NCI-H2227 treated with DMSO at 0.1 percent for 48 hours (cell line): ENCODE results near the gene HEY2.
"Not testable (repeated sequence)": the region's sequence is repeated elsewhere in the genome, so short reads cannot be mapped to it uniquely, and the experiment has no call there.

Experiments used
- DNase-seq: peaks from one replicate; lab custom pipeline; 2025; lab: John Stamatoyannopoulos, UW

The HEY2 gene

DNA sequence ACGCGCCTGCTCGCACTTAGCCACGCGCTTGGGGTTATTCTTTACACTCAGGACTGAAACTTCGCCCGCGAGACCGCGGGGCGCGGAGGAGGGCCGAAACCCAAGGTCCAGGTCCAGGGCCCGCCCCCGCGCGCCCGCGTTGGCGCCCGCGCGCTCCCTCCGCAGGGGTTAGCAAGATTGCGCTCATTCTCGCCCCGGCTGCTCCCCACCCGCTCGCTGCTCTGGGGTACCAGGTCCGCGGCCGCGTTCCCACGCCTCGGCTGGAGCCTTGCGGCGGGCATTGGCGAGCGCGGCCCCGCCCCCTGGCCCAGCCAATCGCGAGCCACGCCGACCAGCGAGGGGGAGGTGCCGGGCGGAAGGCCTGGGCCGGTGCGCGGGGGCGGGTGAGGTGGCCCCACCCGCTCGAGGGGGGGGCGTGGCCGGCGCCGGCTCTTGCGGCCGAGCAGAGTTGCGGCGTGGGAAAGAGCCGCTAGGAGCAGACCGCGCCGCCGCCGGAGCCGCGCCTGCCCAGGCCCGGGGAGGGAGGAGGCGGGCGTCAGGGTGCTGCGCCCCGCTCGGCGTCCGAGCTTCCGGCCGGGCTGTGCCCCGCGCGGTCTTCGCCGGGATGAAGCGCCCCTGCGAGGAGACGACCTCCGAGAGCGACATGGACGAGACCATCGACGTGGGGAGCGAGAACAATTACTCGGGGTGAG, at the start of gene HEY2:
HEY2 (plus strand) TSS at position 460 of the 692 bp plus-strand sequence; CDS start at position 605, 145 bp downstream.
- DNase-seq = peak; percentile 73

GRCh38 chr6:125700581-125701353, 48.7 kb upstream of the HEY2 start:
- DNase-seq = no peak

DNA sequence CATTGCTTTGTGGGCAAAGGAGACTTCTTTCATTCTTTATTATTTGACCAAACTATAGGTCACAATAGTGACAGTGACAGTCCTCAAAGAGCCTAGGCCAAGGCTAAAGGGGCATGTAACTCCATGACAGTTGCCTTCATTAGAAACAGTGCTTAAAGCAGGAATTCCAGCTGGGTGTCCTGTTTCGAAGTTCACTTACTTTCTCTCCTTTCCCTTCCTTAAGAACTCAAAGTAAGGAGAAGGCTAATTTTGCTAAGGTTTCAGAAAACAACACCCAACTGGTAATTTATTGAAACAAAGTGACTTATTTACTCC, 48.1 kb upstream of the HEY2 start:
- no peak for DNase-seq

- DNase-seq = not testable (repeated sequence)
Observed at GRCh38 chr6:125703882-125704281, 45.5 kb upstream of the HEY2 start.

DNA sequence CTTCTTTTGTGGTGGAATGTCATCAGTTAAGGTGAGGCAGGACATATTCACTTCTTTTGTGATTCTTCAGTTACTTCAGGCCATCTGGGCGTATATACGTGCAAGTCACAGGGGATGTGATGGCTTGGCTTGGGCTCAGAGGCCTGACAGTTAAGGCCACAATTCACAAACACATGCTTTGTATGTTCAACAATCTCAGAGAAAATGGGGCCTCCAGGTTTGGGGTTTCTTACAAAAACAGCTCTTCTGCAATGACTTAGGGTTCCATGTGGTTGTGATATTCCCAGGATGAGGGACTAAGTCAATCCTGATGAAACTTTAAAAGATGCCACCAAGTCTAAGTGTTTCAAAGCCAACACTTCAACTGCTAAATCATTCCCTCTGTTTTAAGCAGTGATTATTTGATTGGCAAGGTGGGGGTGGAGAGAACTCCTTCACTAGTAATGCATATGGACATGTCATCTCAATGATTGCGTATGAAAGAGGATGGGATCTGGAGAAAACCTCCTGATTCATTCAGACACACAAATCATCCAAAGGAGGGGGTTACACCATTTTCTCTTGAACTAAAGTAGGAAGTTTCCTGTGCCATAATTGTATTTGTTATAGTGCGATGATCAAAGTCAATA, 41.7 kb upstream of the HEY2 start:
- no peak for DNase-seq

GRCh38 chr6:125711013-125711675, 38.3 kb upstream of the HEY2 start:
- DNase-seq = no peak

- no peak for DNase-seq
Observed at GRCh38 chr6:125714441-125715090, 34.9 kb upstream of the HEY2 start.

DNA sequence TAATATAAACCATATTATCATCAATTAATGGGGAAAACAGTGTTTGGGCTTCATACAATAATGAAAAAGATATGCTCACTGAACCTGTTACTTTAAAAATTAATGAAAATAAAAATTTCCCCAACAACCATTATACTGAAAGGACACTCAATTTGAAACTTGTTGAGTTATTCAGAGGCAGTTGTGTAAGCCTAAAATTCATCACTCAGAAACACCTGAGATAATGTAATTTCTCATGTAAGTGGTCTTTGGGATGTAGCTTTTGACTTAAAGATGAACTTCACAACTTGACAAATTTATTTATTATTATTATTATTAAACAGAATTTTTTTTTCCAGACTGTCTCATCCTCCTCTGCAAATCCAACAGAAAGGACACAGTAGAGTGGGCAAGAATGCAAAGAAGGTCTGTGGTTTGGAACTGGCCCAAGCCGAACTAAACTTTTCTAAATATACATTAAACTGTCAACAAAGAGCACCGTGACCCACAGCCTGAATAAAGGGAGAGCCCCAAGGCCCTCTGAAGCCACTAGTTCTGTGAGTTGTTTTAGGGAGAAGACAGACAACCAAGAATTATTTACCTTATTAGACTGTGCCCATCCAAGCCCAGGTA, 32.2 kb upstream of the HEY2 start:
- DNase-seq = no peak

DNA sequence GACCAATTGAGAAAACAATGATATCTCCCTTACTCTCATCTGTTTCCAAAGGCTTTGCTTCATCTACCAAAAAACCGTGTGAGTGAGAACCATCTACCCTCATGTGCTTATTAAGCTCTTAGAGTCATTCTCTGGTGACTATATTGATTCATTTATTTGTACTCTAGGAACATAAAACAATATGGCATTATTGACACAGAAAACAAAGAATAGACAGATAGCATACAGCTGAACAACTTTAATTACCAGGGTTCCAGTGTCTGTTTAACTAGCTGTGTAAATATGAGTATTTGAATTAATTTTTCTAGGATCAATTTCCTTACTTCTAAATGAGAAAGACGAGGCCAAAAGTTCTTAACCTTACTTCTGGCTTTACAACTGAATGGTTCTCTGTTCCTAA, 31.3 kb upstream of the HEY2 start:
- DNase-seq = no peak

- DNase-seq = no peak
Observed at GRCh38 chr6:125722886-125723285, 26.5 kb upstream of the HEY2 start.

DNA sequence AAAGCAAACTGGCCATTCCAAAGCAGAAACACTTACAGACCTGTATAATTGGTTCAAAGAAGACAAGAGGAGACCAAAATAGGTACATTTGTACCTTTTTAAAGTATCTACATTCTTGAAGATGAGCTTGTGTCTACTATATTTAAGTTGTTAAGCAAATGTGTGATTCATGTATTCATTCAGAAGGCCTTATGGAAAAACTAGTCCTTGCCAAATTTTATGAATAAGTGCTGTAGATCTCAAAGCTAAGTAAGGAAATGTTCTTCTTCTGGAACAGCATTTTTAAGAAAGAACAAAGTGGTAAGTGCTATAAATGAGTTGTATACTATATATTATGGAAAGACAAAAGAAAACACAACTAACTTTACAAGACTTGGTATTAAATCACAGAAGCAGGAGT, 22.2 kb upstream of the HEY2 start:
- no peak for DNase-seq

DNA sequence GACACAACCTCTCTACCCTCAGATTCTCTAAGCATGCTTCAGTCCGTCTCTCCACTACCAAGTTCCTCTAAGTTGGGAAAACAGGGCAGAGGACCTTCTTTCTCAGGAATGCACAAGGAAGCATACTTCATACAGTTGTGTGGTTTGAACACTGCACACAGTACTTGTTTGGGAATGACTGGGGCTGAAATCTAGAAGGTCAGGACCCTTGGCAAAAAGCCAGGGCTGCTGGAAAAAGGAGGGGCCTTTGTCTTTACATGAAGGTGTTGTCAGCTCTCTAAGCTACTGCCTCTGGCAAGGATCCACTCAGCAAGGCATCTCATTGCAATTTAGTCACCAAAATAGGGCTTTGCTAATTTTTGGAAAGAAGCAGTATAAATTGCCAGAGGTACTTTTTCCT, 20.7 kb upstream of the HEY2 start:
- no peak for DNase-seq

DNA sequence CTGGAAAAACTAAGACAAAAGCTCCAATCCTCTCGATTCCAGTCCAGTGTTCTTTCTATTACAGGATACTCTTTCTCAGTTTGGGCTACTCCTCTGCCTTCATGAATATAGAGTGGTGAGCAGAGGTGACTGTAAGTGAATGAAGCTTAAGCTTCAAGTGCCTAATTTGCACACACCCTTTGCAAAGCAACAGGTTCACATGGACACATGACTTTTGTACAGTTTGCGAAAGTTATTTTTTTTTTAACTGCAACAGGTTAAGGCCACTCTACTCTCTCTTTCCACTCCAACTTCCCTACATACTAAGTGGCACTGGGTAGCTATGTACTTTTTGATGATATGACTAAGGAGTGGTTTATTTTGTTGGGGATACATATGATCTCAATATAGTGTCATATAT, 19.4 kb upstream of the HEY2 start:
- DNase-seq = no peak

DNA sequence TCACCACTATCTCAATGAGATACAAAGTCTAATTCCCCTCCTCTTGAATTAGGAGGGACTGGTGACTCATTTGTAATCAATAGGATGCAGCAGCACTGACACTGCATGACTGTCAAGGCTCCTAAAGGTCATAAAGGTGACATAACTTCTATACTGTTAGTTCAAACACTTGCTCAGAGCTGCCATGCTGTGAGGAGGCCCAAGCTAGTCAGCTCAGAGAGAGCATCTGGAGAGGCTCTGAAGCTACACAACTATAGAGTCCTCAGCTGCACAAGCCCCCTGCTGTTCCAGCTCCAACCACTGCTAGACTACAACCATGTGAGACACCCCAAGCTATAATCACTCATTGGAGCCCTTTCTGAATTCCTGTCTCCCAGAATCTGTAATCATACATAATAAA, 17.0 kb upstream of the HEY2 start:
- DNase-seq = no peak

DNA sequence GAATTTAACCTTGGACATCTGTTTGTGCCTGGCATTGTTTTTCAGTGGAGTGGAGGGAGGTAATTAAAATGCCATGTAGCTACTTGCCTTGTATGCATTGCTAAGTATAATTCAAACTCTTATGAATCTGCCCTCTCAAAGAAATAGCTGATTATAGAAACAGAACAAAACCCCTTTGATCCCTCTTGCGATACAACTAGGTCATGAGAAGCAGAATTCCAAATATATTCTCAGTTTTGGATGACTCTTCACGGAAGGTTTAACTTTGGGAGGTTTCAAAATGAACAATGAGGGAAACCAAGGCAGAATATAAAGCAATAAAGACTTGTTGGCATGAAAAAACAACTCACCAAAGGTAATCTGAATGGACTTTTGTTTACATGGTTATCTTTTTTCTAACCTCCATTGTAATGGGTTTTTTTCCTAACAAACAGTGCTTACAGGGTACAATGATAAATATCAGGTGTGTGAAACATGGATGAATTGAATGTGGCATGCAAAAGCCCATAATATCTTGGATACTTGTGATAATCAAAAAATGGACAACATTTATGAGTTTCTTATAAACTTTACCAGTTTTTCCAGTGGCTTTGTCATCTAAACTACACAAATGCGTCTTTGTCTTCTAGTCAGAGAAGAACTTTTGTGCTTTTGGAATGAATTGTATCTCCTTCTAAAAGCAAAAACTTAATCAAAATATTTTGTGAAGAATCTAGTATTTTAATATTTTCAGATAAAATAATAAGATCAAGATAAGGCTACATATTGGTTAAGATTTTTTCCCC, 15.7 kb upstream of the HEY2 start:
- DNase-seq = no peak

- no peak for DNase-seq
Observed at GRCh38 chr6:125738276-125738675, 11.2 kb upstream of the HEY2 start.

- no peak for DNase-seq
Observed at GRCh38 chr6:125739364-125739763, 10.1 kb upstream of the HEY2 start.

- DNase-seq = no peak
Observed at GRCh38 chr6:125741336-125741735, 8.1 kb upstream of the HEY2 start.

GRCh38 chr6:125742024-125742423, 7.4 kb upstream of the HEY2 start:
- DNase-seq = no peak

GRCh38 chr6:125742464-125743120, 6.8 kb upstream of the HEY2 start:
- no peak for DNase-seq

DNA sequence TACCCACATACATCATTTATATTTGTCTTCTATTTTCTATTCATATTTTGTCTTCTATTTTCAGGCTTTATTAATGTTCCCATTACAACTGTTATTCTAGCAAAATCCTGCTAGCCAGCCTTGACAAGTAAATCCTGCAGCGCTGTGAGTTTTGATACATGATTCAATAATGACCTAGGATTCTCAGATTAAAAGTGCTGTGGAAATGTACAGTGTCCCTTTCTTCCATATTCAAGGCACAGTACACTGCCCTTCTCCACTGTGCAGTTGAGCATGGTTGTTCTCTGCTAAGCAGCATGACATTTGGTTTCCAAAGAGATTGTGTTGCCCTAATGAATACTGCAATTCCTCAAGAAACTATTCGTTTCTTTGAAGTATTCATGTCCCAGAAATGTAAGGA, 5.8 kb upstream of the HEY2 start:
- DNase-seq = no peak
